HepG2 (cell line): ENCODE results near the gene LRBA. TPM values are rescaled to one million over a fixed set of nuclear protein-coding genes. Genes with fewer than 3 reads are reported as not detected.

ENCODE experiments used
- CENPT ChIP-seq: sonication (generic); formaldehyde crosslinking; IDR thresholded peaks from 2 replicates; pipeline ENCODE4 v1.8.0; 2022; ENCODE audit warnings: low read depth, mild to moderate bottlenecking, moderate library complexity, missing genetic modification reagents
- FOXJ3 ChIP-seq: sonication (generic); formaldehyde crosslinking; IDR thresholded peaks from 2 replicates; pipeline ENCODE4 v1.4.0; 2020; ENCODE audit warnings: missing genetic modification reagents, mild to moderate bottlenecking, borderline replicate concordance
- GRHL1 ChIP-seq: sonication (generic); formaldehyde crosslinking; conservative IDR thresholded peaks from 2 replicates; pipeline ENCODE4 v1.8.0; 2022; ENCODE audit warnings: missing genetic modification reagents
- JARID2 ChIP-seq: sonication (generic); formaldehyde crosslinking; IDR thresholded peaks from 2 replicates; pipeline ENCODE4 v1.8.1; 2023; ENCODE audit warnings: missing genetic modification reagents, inconsistent platforms; ENCODE audit not compliant: insufficient replicate concordance
- MAFF ChIP-seq: IDR thresholded peaks from 2 replicates; pipeline ENCODE4 v1.6.1; 2011; ENCODE audit warnings: low read depth, low read length, improper control_type of control experiment
- MBD4 ChIP-seq: IDR thresholded peaks from 2 replicates; pipeline ENCODE4 v1.6.1; 2012; ENCODE audit warnings: low read length, inconsistent platforms, borderline replicate concordance
- NFKB2 ChIP-seq: sonication (generic); formaldehyde crosslinking; IDR thresholded peaks from 2 replicates; pipeline ENCODE4 v1.4.0; 2020; ENCODE audit warnings: missing genetic modification reagents, borderline replicate concordance
- NR2C2 ChIP-seq: sonication (generic); formaldehyde crosslinking; IDR thresholded peaks from 2 replicates; pipeline ENCODE4 v1.4.0; 2020; ENCODE audit warnings: missing genetic modification reagents, mild to moderate bottlenecking, moderate library complexity, borderline replicate concordance
- ONECUT2 ChIP-seq: sonication (generic); formaldehyde crosslinking; IDR thresholded peaks from 2 replicates; pipeline ENCODE4 v1.4.0; 2020; ENCODE audit warnings: missing genetic modification reagents
- SNRNP70 ChIP-seq: fragments of 200-400 bp; formaldehyde crosslinking; IDR thresholded peaks from 2 replicates; pipeline ENCODE4 v1.6.1; 2017; ENCODE audit warnings: mild to moderate bottlenecking, low read depth, low read length, moderate library complexity
- SOX13 ChIP-seq, 3 experiments: fragments of 450-650 bp in 1 of 3; sonication (generic) in 1 of 3; formaldehyde crosslinking in 1 of 3; IDR thresholded peaks in 2 of 3; conservative IDR thresholded peaks in 1 of 3; 2 replicates each; pipeline versions ENCODE4 v1.5.0 to v1.6.1; 2016 to 2020; ENCODE audit warnings: antibody characterized with exemption in 1 of 3, mild to moderate bottlenecking in 1 of 3, missing compliant biosample characterization in 1 of 3, missing genetic modification reagents in 1 of 3, moderate library complexity in 1 of 3
- SOX6 ChIP-seq, 2 experiments: fragments of 450-650 bp in 1 of 2; sonication (generic) in 1 of 2; formaldehyde crosslinking in 1 of 2; IDR thresholded peaks; 2 replicates each; pipeline versions ENCODE4 v1.4.0 to v1.6.1; 2017 to 2020; ENCODE audit warnings: antibody characterized with exemption in 1 of 2, mild to moderate bottlenecking in 1 of 2, missing genetic modification reagents in 1 of 2
- TEF ChIP-seq: sonication (generic); formaldehyde crosslinking; IDR thresholded peaks from 2 replicates; pipeline ENCODE4 v1.5.0; 2020; ENCODE audit warnings: missing genetic modification reagents
- THAP7 ChIP-seq: sonication (generic); formaldehyde crosslinking; IDR thresholded peaks from 2 replicates; pipeline ENCODE4 v1.8.1; 2023; ENCODE audit warnings: mild to moderate bottlenecking, missing genetic modification reagents
- ZBTB7B ChIP-seq: sonication (generic); formaldehyde crosslinking; IDR thresholded peaks from 2 replicates; pipeline ENCODE4 v1.4.0; 2020; ENCODE audit warnings: missing genetic modification reagents
- ZNF713 ChIP-seq: sonication (generic); formaldehyde crosslinking; IDR thresholded peaks from 2 replicates; pipeline ENCODE4 v1.4.0; 2020; ENCODE audit warnings: mild to moderate bottlenecking, missing genetic modification reagents
- ZNF768 ChIP-seq: sonication (generic); formaldehyde crosslinking; IDR thresholded peaks from 2 replicates; pipeline ENCODE4 v1.4.0; 2020; ENCODE audit warnings: missing genetic modification reagents
- polyA plus RNA-seq, 8 experiments: library from polyadenylated mRNA; depleted of rRNA in 3 of 8; stranded (reverse) in 7 of 8; unstranded in 1 of 8; fragments of >200 nt; fragmentation: Illumina TruSeq in 4 of 8; extraction: Trizol in 4 of 8; gene quantifications; 2 replicates each; pipeline versions ENCODE4 v1.2.1 to v1.2.3, GENCODE V29; 2011 to 2016; ENCODE audit warnings: low read depth in 4 of 8, missing spikeins in 1 of 8, mixed read lengths in 1 of 8; ENCODE audit not compliant: insufficient read depth in 1 of 8
- total RNA-seq, 5 experiments: library from RNA; depleted of rRNA; stranded (reverse); fragments of >200 nt; fragmentation: Illumina TruSeq; extraction: Trizol; gene quantifications; 2 replicates each; pipeline ENCODE4 v1.2.3, GENCODE V29; 2016; ENCODE audit warnings: low read depth in 1 of 5
- TF ChIP-seq, protein P1 (sequence below): sonication (generic); formaldehyde crosslinking; conservative IDR thresholded peaks from 2 replicates; pipeline ENCODE4 v1.4.0; 2020; ENCODE audit warnings: missing genetic modification reagents
- TF ChIP-seq, protein P2 (sequence below): IDR thresholded peaks from 2 replicates; pipeline ENCODE4 v1.4.0; 2020; ENCODE audit warnings: mild to moderate bottlenecking, missing genetic modification reagents

Gene LRBA
- total and polyA plus RNA-seq, 2 of the 13 experiments (the other 11 are each of a cell fraction or from before 2014, with no cell fraction given), result 21.0 to 37.2 TPM

DNA sequence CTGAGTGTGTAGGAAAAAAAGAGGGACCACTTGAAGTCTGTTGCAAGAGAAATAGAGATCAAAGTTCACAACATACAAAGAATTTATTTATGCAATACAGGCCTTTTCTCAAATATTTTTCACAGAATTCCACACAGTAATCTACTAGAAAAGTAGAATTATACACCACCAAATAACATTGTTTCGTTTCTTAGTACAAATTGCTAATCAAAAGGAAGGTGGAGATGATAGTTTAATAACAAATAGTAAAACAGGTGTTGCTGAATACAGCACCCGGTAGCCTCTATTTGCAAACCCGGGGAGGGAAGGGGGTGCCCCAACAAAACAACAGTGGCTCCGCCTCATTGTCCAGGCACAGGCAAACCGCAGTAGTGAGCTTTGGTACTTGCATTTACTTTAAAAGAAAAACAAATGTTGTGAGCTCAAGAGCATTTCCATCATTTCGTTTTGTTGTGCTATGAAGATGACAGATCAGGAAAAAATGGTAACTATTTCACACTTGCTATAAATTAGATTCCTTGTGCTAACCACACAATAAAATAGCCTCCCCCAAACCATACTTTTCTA, 750.4 kb downstream of the LRBA start (continued):
- TF ChIP-seq FOXJ3 (0 out of 2 replicates have a peak, but pooled peaks have one; percentile 25), TEF (no peak), SNRNP70 (no peak), SOX13 (IDR thresholded peaks at IDR 0.05) (no peak), SOX13 (CRISPR knock-in tag; conservative IDR thresholded peaks at IDR 0.05 in 1 of 2, IDR thresholded peaks at IDR 0.05 in 1 of 2) (peak in 1 of 2 experiments; percentile 74; a peak in 2 of 4 replicates), NFKB2 (no peak), NR2C2 (CRISPR knock-in tag) (no peak), ZNF768 (CRISPR knock-in tag) (no peak), ONECUT2 (CRISPR knock-in tag) (no peak), CENPT (CRISPR knock-in tag) (no peak), JARID2 (CRISPR knock-in tag) (no peak), SOX6 (IDR thresholded peaks at IDR 0.05) (no peak), SOX6 (CRISPR knock-in tag; IDR thresholded peaks at IDR 0.05) (peak; percentile 89), MBD4 (no peak), MAFF (no peak), ZNF713 (CRISPR knock-in tag) (no peak), THAP7 (CRISPR knock-in tag) (no peak), ZBTB7B (CRISPR knock-in tag) (no peak), GRHL1 (CRISPR knock-in tag) (no peak)
- TF ChIP-seq, protein P1, sequence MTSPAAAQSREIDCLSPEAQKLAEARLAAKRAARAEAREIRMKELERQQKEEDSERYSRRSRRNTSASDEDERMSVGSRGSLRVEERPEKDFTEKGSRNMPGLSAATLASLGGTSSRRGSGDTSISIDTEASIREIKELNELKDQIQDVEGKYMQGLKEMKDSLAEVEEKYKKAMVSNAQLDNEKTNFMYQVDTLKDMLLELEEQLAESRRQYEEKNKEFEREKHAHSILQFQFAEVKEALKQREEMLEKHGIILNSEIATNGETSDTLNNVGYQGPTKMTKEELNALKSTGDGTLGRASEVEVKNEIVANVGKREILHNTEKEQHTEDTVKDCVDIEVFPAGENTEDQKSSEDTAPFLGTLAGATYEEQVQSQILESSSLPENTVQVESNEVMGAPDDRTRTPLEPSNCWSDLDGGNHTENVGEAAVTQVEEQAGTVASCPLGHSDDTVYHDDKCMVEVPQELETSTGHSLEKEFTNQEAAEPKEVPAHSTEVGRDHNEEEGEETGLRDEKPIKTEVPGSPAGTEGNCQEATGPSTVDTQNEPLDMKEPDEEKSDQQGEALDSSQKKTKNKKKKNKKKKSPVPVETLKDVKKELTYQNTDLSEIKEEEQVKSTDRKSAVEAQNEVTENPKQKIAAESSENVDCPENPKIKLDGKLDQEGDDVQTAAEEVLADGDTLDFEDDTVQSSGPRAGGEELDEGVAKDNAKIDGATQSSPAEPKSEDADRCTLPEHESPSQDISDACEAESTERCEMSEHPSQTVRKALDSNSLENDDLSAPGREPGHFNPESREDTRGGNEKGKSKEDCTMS, result no peak
- TF ChIP-seq, protein P2, sequence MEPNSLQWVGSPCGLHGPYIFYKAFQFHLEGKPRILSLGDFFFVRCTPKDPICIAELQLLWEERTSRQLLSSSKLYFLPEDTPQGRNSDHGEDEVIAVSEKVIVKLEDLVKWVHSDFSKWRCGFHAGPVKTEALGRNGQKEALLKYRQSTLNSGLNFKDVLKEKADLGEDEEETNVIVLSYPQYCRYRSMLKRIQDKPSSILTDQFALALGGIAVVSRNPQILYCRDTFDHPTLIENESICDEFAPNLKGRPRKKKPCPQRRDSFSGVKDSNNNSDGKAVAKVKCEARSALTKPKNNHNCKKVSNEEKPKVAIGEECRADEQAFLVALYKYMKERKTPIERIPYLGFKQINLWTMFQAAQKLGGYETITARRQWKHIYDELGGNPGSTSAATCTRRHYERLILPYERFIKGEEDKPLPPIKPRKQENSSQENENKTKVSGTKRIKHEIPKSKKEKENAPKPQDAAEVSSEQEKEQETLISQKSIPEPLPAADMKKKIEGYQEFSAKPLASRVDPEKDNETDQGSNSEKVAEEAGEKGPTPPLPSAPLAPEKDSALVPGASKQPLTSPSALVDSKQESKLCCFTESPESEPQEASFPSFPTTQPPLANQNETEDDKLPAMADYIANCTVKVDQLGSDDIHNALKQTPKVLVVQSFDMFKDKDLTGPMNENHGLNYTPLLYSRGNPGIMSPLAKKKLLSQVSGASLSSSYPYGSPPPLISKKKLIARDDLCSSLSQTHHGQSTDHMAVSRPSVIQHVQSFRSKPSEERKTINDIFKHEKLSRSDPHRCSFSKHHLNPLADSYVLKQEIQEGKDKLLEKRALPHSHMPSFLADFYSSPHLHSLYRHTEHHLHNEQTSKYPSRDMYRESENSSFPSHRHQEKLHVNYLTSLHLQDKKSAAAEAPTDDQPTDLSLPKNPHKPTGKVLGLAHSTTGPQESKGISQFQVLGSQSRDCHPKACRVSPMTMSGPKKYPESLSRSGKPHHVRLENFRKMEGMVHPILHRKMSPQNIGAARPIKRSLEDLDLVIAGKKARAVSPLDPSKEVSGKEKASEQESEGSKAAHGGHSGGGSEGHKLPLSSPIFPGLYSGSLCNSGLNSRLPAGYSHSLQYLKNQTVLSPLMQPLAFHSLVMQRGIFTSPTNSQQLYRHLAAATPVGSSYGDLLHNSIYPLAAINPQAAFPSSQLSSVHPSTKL (CRISPR knock-in tag), result peak; percentile 65
